A549 (cell line): ENCODE results near the gene GSTCD. TPM values are rescaled to one million over a fixed set of nuclear protein-coding genes. Genes with fewer than 3 reads are reported as not detected.

Source experiments
- ATAC-seq, 2 experiments: fragments of 200-7000 bp in 1 of 2; fragments of >200 bp in 1 of 2; cut with Nextera tagmentation in 1 of 2; cut with Tn5 transposase in 1 of 2; 3 replicates each; pipeline versions ENCODE4 v1.8.0 to v1.9.1; 2018 to 2020; ENCODE audit warnings: mild to moderate bottlenecking in 1 of 2, moderate library complexity in 1 of 2
- CTCF ChIA-PET: fragments of 300-600 bp; sonication (Branson Sonifier 250); formaldehyde crosslinking; extraction: SDS; loops from one replicate; lab custom pipeline; 2021; ENCODE audit warnings: antibody characterized with exemption, inconsistent platforms; lab: Yijun Ruan, JAX
- POLR2A ChIA-PET: fragments of 350-600 bp; formaldehyde crosslinking; extraction: SDS; loops from one replicate; lab custom pipeline; 2021; ENCODE audit warnings: antibody characterized with exemption, inconsistent platforms; lab: Yijun Ruan, JAX
- DNase-seq, 2 experiments: peaks; one replicate each; pipeline versions ENCODE4 v3.0.0 to v3.0.0-alpha.2; 2011 to 2016; ENCODE audit warnings: low read depth in 1 of 2, low spot score in 1 of 2
- FAIRE-seq: peaks from 2 replicates; lab custom pipeline; 2011; peaks lifted over from hg19 to GRCh38; lab: Jason Lieb, UNC
- H3K27ac ChIP-seq, 2 experiments: fragments of >200 bp; sonication (Bioruptor Twin); formaldehyde crosslinking; 3 replicates each; pipeline ENCODE4 v1.5.1; 2016 to 2017
- H3K4me1 ChIP-seq: fragments of >200 bp; sonication (Bioruptor Twin); formaldehyde crosslinking; 3 replicates; pipeline ENCODE4 v1.6.1; 2016
- H3K4me2 ChIP-seq: fragments of >200 bp; sonication (Bioruptor Twin); formaldehyde crosslinking; 3 replicates; pipeline ENCODE4 v1.6.1; 2016
- H3K4me3 ChIP-seq: fragments of >200 bp; sonication (Bioruptor Twin); formaldehyde crosslinking; 3 replicates; pipeline ENCODE4 v1.5.1; 2016
- H3K9me3 ChIP-seq: fragments of >200 bp; sonication (Bioruptor Twin); formaldehyde crosslinking; 3 replicates; pipeline ENCODE4 v1.6.1; 2016
- BHLHE40 ChIP-seq: IDR thresholded peaks from 2 replicates; pipeline ENCODE4 v1.6.1; 2012; ENCODE audit warnings: low read depth, low read length, inconsistent platforms
- CEBPB ChIP-seq, 2 experiments: fragments of >200 bp in 1 of 2; sonication (Bioruptor Twin) in 1 of 2; formaldehyde crosslinking in 1 of 2; IDR thresholded peaks; 2 replicates each; pipeline ENCODE4 v1.6.1; 2012 to 2016
- ESRRA ChIP-seq: fragments of 150-350 bp; IDR thresholded peaks from 2 replicates; pipeline ENCODE4 v1.6.1; 2014; ENCODE audit warnings: mild to moderate bottlenecking, low read length, borderline replicate concordance
- FOSB ChIP-seq: fragments of 250-450 bp; sonication (Bioruptor Pico); IDR thresholded peaks from 2 replicates; pipeline ENCODE4 v1.5.0; 2020; ENCODE audit warnings: mild to moderate bottlenecking, moderate library complexity
- HOXA7 ChIP-seq: fragments of 250-450 bp; sonication (Bioruptor Pico); IDR thresholded peaks from 2 replicates; pipeline ENCODE4 v1.5.0; 2020; ENCODE audit warnings: mild to moderate bottlenecking, moderate library complexity
- HOXB13 ChIP-seq: fragments of 250-450 bp; sonication (Bioruptor Pico); IDR thresholded peaks from 2 replicates; pipeline ENCODE4 v1.5.0; 2020; ENCODE audit warnings: low read depth, mild to moderate bottlenecking, moderate library complexity
- JUN ChIP-seq, 2 experiments: fragments of >200 bp; sonication (Bioruptor Twin); formaldehyde crosslinking; IDR thresholded peaks; 2 replicates in 1 of 2; 3 replicates in 1 of 2; pipeline ENCODE4 v1.6.1; 2016 to 2017
- KDM5A ChIP-seq: fragments of 200-600 bp; sonication (generic); IDR thresholded peaks from 2 replicates; pipeline ENCODE4 v1.6.1; 2016; ENCODE audit warnings: antibody characterized with exemption, mild to moderate bottlenecking
- MAFK ChIP-seq: fragments of 450-650 bp; IDR thresholded peaks from 2 replicates; pipeline ENCODE4 v1.6.1; 2014; ENCODE audit not compliant: partially characterized antibody
- NPAS2 ChIP-seq: fragments of 250-450 bp; sonication (Bioruptor Pico); IDR thresholded peaks from 2 replicates; pipeline ENCODE4 v1.8.0; 2022; ENCODE audit warnings: mild to moderate bottlenecking, moderate library complexity, borderline replicate concordance
- SREBF2 ChIP-seq: fragments of 450-650 bp; IDR thresholded peaks from 2 replicates; pipeline ENCODE4 v1.6.1; 2014; ENCODE audit warnings: mild to moderate bottlenecking, moderate library complexity
- TFCP2L1 ChIP-seq: fragments of 250-450 bp; sonication (Bioruptor Pico); IDR thresholded peaks from 2 replicates; pipeline ENCODE4 v1.5.0; 2021; ENCODE audit warnings: mild to moderate bottlenecking
- TP53 ChIP-seq: fragments of 250-450 bp; sonication (Bioruptor Pico); IDR thresholded peaks from 2 replicates; pipeline ENCODE4 v1.5.0; 2021; ENCODE audit warnings: mild to moderate bottlenecking, moderate library complexity
- ZNF302 ChIP-seq: fragments of 250-450 bp; sonication (Bioruptor Pico); IDR thresholded peaks from 2 replicates; pipeline ENCODE4 v1.9.0; 2021; ENCODE audit warnings: inconsistent platforms, mild to moderate bottlenecking, moderate library complexity
- ZSCAN20 ChIP-seq: fragments of 250-450 bp; sonication (Bioruptor Pico); IDR thresholded peaks from 2 replicates; pipeline ENCODE4 v1.8.0; 2022; ENCODE audit warnings: mild to moderate bottlenecking, moderate library complexity
- WGBS: methylation state at CpG from one replicate; pipeline ENCODE4 v1.1.6; 2017; ENCODE audit errors: missing lambda C conversion rate; 5-methylcytosine and 5-hydroxymethylcytosine counted together
- polyA plus RNA-seq, 4 experiments: library from polyadenylated mRNA; depleted of rRNA in 3 of 4; stranded (reverse); fragments of >200 nt; fragmentation: RNase III in 1 of 4; extraction: RNeasy Plus Mini Kit Qiagen cat#74134 plus additional on column Dnase treatment in 1 of 4; gene quantifications; 2 replicates in 3 of 4; 3 replicates in 1 of 4; pipeline ENCODE4 v1.2.3, GENCODE V29; 2011 to 2017
- TF ChIP-seq, protein P1 (sequence below): fragments of >200 bp; sonication (Bioruptor Twin); formaldehyde crosslinking; IDR thresholded peaks from 3 replicates; pipeline ENCODE4 v1.5.1; 2016
- TF ChIP-seq, protein P2 (sequence below): IDR thresholded peaks from 2 replicates; pipeline ENCODE4 v1.6.1; 2012
- TF ChIP-seq, protein P3 (sequence below): IDR thresholded peaks from 2 replicates; pipeline ENCODE4 v1.6.1; 2012
- TF ChIP-seq, protein P4 (sequence below): fragments of >200 bp; sonication (Bioruptor Twin); formaldehyde crosslinking; IDR thresholded peaks from 2 replicates; pipeline ENCODE4 v1.6.1; 2016
- TF ChIP-seq, protein P5 (sequence below): fragments of 250-450 bp; sonication (Bioruptor Pico); IDR thresholded peaks from 2 replicates; pipeline ENCODE4 v1.5.0; 2020; ENCODE audit warnings: low read depth, mild to moderate bottlenecking, moderate library complexity
- TF ChIP-seq, protein P6 (sequence below): fragments of 450-650 bp; IDR thresholded peaks from 2 replicates; pipeline ENCODE4 v1.6.1; 2014; ENCODE audit warnings: antibody characterized with exemption

The GSTCD gene
- polyA plus RNA-seq, 2 of the 4 experiments (the other 2 are of a cell fraction), result 10.0 to 28.7 TPM

DNA sequence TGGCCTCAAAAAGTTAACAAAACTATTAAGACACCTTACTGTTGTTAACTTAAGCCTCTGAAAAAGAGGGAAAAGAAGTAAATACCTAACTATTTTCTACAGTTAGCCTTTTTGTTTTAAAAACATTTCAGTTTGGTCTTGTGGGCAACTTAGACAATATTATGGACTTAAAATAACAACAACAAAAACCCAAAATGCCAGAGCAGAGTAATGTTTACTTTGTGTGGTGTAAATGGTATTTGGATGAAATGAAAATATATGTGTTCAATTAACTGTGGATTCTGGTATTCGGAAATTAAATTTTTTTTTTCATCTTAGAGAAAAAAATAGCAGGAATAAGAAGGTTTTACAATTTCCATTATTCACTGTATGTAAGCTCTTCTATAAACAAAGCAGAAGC is 107.1 kb downstream of the GSTCD start (continued):
- TF ChIP-seq SREBF2 (no peak), BHLHE40 (no peak), ESRRA (no peak)
- TF ChIP-seq, protein P1, sequence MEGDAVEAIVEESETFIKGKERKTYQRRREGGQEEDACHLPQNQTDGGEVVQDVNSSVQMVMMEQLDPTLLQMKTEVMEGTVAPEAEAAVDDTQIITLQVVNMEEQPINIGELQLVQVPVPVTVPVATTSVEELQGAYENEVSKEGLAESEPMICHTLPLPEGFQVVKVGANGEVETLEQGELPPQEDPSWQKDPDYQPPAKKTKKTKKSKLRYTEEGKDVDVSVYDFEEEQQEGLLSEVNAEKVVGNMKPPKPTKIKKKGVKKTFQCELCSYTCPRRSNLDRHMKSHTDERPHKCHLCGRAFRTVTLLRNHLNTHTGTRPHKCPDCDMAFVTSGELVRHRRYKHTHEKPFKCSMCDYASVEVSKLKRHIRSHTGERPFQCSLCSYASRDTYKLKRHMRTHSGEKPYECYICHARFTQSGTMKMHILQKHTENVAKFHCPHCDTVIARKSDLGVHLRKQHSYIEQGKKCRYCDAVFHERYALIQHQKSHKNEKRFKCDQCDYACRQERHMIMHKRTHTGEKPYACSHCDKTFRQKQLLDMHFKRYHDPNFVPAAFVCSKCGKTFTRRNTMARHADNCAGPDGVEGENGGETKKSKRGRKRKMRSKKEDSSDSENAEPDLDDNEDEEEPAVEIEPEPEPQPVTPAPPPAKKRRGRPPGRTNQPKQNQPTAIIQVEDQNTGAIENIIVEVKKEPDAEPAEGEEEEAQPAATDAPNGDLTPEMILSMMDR, result no peak
- TF ChIP-seq, protein P2, sequence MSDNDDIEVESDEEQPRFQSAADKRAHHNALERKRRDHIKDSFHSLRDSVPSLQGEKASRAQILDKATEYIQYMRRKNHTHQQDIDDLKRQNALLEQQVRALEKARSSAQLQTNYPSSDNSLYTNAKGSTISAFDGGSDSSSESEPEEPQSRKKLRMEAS, result no peak

DNA sequence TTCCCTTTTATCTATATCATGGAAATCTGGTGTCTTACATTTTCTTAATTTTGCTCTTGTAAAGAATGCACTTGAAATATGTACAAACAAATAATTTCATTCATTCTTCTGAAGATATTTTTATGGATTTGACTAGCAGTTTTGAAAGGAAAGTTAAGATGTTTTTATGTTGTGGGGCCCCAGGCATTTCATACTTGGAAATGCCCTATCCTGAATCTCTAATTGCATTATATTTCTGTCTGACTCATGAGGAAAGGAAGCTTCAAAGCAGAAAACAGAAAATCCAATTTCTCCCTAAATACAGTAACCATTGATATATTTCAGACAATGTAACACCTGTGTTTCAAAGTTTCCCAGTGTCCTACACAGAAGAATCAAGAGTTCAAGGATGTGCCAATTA is 113.5 kb downstream of the GSTCD start:
- POLR2A ChIA-PET, result no interaction called here
- CTCF ChIA-PET, result no interaction called here
- ATAC-seq, result no peak
- no peaks in the 10 kb centered on the region for H3K9me3 ChIP-seq
- no peak for DNase-seq
- H3K4me3 ChIP-seq, result no peak overlapping the region
- no peak overlapping the region for H3K27ac ChIP-seq
- TF ChIP-seq, protein P3, sequence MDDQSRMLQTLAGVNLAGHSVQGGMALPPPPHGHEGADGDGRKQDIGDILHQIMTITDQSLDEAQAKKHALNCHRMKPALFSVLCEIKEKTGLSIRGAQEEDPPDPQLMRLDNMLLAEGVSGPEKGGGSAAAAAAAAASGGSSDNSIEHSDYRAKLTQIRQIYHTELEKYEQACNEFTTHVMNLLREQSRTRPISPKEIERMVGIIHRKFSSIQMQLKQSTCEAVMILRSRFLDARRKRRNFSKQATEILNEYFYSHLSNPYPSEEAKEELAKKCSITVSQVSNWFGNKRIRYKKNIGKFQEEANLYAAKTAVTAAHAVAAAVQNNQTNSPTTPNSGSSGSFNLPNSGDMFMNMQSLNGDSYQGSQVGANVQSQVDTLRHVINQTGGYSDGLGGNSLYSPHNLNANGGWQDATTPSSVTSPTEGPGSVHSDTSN, result no peak
- TF ChIP-seq ZNF302 (no peak), ZSCAN20 (CRISPR knock-in tag) (no peak), NPAS2 (CRISPR knock-in tag) (no peak), ESRRA (no peak), TP53 (CRISPR knock-in tag) (no peak), HOXB13 (CRISPR knock-in tag) (no peak), TFCP2L1 (CRISPR knock-in tag) (no peak), CEBPB (IDR thresholded peaks at IDR 0.05) (no peak), JUN (IDR thresholded peaks at IDR 0.05) (no peak)
- TF ChIP-seq, protein P1, result no peak
- TF ChIP-seq, protein P4, sequence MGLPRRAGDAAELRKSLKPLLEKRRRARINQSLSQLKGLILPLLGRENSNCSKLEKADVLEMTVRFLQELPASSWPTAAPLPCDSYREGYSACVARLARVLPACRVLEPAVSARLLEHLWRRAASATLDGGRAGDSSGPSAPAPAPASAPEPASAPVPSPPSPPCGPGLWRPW, result no peak
- TF ChIP-seq, protein P5, sequence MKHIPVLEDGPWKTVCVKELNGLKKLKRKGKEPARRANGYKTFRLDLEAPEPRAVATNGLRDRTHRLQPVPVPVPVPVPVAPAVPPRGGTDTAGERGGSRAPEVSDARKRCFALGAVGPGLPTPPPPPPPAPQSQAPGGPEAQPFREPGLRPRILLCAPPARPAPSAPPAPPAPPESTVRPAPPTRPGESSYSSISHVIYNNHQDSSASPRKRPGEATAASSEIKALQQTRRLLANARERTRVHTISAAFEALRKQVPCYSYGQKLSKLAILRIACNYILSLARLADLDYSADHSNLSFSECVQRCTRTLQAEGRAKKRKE (CRISPR knock-in tag), result no peak
- TF ChIP-seq, protein P6, sequence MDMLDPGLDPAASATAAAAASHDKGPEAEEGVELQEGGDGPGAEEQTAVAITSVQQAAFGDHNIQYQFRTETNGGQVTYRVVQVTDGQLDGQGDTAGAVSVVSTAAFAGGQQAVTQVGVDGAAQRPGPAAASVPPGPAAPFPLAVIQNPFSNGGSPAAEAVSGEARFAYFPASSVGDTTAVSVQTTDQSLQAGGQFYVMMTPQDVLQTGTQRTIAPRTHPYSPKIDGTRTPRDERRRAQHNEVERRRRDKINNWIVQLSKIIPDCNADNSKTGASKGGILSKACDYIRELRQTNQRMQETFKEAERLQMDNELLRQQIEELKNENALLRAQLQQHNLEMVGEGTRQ, result no peak
- H3K4me1 ChIP-seq, result no peaks in the 10 kb centered on the region
- FAIRE-seq, result no peak
- H3K4me2 ChIP-seq, result no peak overlapping the region

DNA sequence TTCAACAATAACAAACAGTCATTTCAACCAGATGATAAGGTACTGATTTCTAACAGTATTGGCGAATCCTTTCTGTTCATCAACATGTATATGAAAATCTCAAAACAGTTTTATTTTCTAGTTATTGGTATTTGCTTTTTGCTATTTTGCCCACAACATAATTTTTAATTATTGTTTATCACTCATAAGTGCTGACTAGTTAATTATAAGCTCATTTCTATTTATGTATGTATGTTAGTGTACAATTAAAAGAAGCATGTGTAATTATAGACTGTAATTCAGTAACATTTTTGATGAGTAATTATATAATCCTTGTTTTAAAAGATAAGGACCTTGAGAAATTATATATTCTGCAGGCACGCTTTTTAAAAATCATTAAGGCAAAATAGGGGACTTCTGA is 119.5 kb downstream of the GSTCD start:
- no peaks in the 10 kb centered on the region for H3K9me3 ChIP-seq
- CTCF ChIA-PET, result interaction anchor here (0.5 kb wide), 1 partner anchor 88 kb away, joined by 3 read pairs; no protein-coding TSS in a partner anchor
- TF ChIP-seq FOSB (CRISPR knock-in tag) (no peak), KDM5A (no peak), HOXA7 (no peak), MAFK (peak; percentile 19)
- TF ChIP-seq, protein P6, result no peak
- DNase-seq (no peak), FAIRE-seq (no peak), ATAC-seq (no peak)
- no peak overlapping the region for H3K4me2 ChIP-seq
- H3K27ac ChIP-seq, result no peak overlapping the region
- POLR2A ChIA-PET, result no interaction called here
- H3K4me1 ChIP-seq, result no peaks in the 10 kb centered on the region
- H3K4me3 ChIP-seq, result no peak overlapping the region
- WGBS, result 99% methylated on average over 2 of the region's 2 CpGs
